Tibial nerve (tissue), 4 donors: ENCODE measurements around the gene MICU1.

ENCODE experiments used
- EP300 ChIP-seq, 2 donors: sonication (generic); formaldehyde crosslinking; IDR thresholded peaks; one replicate each; pipeline ENCODE4 v1.6.1; 2017; ENCODE audit warnings: antibody characterized with exemption in 2 of 2, mild to moderate bottlenecking in 1 of 2
- POLR2A ChIP-seq, 2 donors: fragments of 450-650 bp; IDR thresholded peaks; one replicate each; pipeline ENCODE4 v1.6.1; 2017; ENCODE audit warnings: antibody characterized with exemption in 2 of 2, mild to moderate bottlenecking in 2 of 2, moderate library complexity in 2 of 2
- TF ChIP-seq, protein P1 (sequence below), 5 experiments: fragments of 200-600 bp in 3 of 5; fragments of 450-650 bp in 2 of 5; sonication (generic) in 3 of 5; IDR thresholded peaks; one replicate each; pipeline ENCODE4 v1.5.1; 2016 to 2019; ENCODE audit warnings: antibody characterized with exemption in 5 of 5, mild to moderate bottlenecking in 3 of 5, moderate library complexity in 2 of 5

DNA sequence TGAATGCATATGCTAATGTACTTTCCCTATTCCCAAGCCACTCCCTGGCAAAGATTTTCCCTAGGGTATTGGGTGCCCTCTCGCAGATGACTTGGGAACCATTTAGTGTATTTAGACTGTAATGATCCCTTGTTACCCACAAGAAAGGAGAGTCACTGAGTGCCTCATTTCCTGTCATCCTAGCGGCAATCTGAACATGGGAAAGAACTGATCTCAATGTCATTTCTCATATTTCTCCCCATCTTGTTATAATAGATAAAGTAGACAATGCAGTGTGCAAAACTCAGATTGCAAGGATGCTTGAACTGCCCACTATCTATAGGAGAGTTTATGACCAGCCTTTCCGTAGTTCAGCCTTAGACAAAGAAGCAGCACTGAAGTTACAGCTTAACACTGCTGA is 123.3 kb downstream of the MICU1 start:
- TF ChIP-seq, protein P1, sequence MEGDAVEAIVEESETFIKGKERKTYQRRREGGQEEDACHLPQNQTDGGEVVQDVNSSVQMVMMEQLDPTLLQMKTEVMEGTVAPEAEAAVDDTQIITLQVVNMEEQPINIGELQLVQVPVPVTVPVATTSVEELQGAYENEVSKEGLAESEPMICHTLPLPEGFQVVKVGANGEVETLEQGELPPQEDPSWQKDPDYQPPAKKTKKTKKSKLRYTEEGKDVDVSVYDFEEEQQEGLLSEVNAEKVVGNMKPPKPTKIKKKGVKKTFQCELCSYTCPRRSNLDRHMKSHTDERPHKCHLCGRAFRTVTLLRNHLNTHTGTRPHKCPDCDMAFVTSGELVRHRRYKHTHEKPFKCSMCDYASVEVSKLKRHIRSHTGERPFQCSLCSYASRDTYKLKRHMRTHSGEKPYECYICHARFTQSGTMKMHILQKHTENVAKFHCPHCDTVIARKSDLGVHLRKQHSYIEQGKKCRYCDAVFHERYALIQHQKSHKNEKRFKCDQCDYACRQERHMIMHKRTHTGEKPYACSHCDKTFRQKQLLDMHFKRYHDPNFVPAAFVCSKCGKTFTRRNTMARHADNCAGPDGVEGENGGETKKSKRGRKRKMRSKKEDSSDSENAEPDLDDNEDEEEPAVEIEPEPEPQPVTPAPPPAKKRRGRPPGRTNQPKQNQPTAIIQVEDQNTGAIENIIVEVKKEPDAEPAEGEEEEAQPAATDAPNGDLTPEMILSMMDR (IDR thresholded peaks at IDR 0.05), result no peak
- no peak for TF ChIP-seq POLR2A (IDR thresholded peaks at IDR 0.05)
- TF ChIP-seq EP300 (IDR thresholded peaks at IDR 0.05), result no peak
